HCT116 (cell line): Measurements from ENCODE around the gene ZNF516. TPM values are rescaled to one million over a fixed set of nuclear protein-coding genes. Genes with fewer than 3 reads are reported as not detected.

Experiments used
- ATAC-seq: fragments of 200-7000 bp; cut with Tn5 transposase; 2 replicates; pipeline ENCODE4 v1.9.1; 2020; ENCODE audit warnings: mild to moderate bottlenecking, moderate library complexity
- BruUV-seq: library from RNA; stranded (reverse); fragments of 400-500 nt; replicated peaks from 2 replicates; lab custom pipeline; 2021; lab: Mats Ljungman, UMichigan
- CTCF ChIA-PET: fragments of 300-600 bp; sonication (Branson Sonifier 250); formaldehyde crosslinking; loops from one replicate; lab custom pipeline; 2021; ENCODE audit warnings: antibody characterized with exemption; lab: Charles Lee
- POLR2A ChIA-PET: fragments of 300-600, 350-600 bp; sonication (Branson Sonifier 250); formaldehyde crosslinking; loops from one replicate; lab custom pipeline; 2021; ENCODE audit warnings: antibody characterized with exemption; lab: Charles Lee
- RAD21 ChIA-PET, 2 experiments: fragments of 300-600 bp; sonication (Branson Sonifier 250); formaldehyde crosslinking; loops; one replicate each; lab custom pipeline; 2023; ENCODE audit warnings: low total read pairs in 2 of 2; ENCODE audit not compliant: uncharacterized antibody in 2 of 2, unreplicated experiment in 2 of 2, low non-redundant PET in 1 of 2; lab: Charles Lee
- DNase-seq: peaks from one replicate; pipeline ENCODE4 v3.0.0-alpha.2; 2010; ENCODE audit warnings: low read depth, low spot score
- H2AFZ ChIP-seq: fragments of 200-600 bp; shearing (Covaris generic), sonication (generic); 2 replicates; pipeline ENCODE4 v1.6.1; 2017; ENCODE audit warnings: low read depth, mixed run types, mixed read lengths, antibody characterized with exemption, low read length; ENCODE audit not compliant: poor library complexity, severe bottlenecking
- H3K27ac ChIP-seq: 2 replicates; pipeline ENCODE4 v1.5.1; 2012; ENCODE audit warnings: low read depth, low read length
- H3K27me3 ChIP-seq: fragments of 200-600 bp; sonication (generic); 2 replicates; pipeline ENCODE4 v1.6.1; 2016; ENCODE audit warnings: mixed run types, low read length, mixed read lengths; ENCODE audit not compliant: insufficient read depth
- H3K36me3 ChIP-seq, 2 experiments: fragments of 200-500 bp in 1 of 2; fragments of 200-600 bp in 1 of 2; sonication (Bioruptor generic) in 1 of 2; sonication (generic) in 1 of 2; 2 replicates each; pipeline versions ENCODE4 v1.5.1 to v1.6.1; 2014 to 2016; ENCODE audit warnings: low read length in 2 of 2, inconsistent platforms in 1 of 2, mixed read lengths in 1 of 2, mixed run types in 1 of 2; ENCODE audit not compliant: insufficient read depth in 2 of 2, control insufficient read depth in 1 of 2
- H3K4me1 ChIP-seq, 2 experiments: fragments of 200-600 bp in 1 of 2; sonication (generic) in 1 of 2; 2 replicates each; pipeline versions ENCODE4 v1.5.1 to v1.6.1; 2012 to 2017; ENCODE audit warnings: low read length in 2 of 2, inconsistent platforms in 1 of 2, mild to moderate bottlenecking in 1 of 2, mixed read lengths in 1 of 2, mixed run types in 1 of 2, moderate library complexity in 1 of 2; ENCODE audit not compliant: insufficient read depth in 2 of 2, control insufficient read depth in 1 of 2
- H3K4me2 ChIP-seq: fragments of 200-600 bp; sonication (generic); 2 replicates; pipeline ENCODE4 v1.6.1; 2017; ENCODE audit warnings: mixed run types, low read length, mixed read lengths
- H3K4me3 ChIP-seq, 2 experiments: fragments of 200-600 bp in 1 of 2; sonication (generic) in 1 of 2; replicated peaks in 1 of 2; 2 replicates each; pipeline ENCODE4 v1.5.1; 2011 to 2016; ENCODE audit warnings: low read length in 2 of 2, control low read depth in 1 of 2, low read depth in 1 of 2, mild to moderate bottlenecking in 1 of 2, mixed read lengths in 1 of 2, mixed run types in 1 of 2
- H3K79me2 ChIP-seq: fragments of 200-600 bp; sonication (generic); 2 replicates; pipeline ENCODE4 v1.6.1; 2017; ENCODE audit warnings: mild to moderate bottlenecking, mixed run types, low read length, moderate library complexity, mixed read lengths; ENCODE audit not compliant: insufficient read depth
- H3K9ac ChIP-seq: fragments of 200-600 bp; sonication (generic); 2 replicates; pipeline ENCODE4 v1.6.1; 2016; ENCODE audit warnings: low read length, mixed read lengths
- H3K9me2 ChIP-seq: fragments of 200-600 bp; sonication (generic), shearing (Covaris generic); 2 replicates; pipeline ENCODE4 v1.6.1; 2017; ENCODE audit warnings: mixed run types, mild to moderate bottlenecking, moderate library complexity; ENCODE audit not compliant: insufficient read depth
- H3K9me3 ChIP-seq, 2 experiments: fragments of 200-500 bp in 1 of 2; fragments of 200-600 bp in 1 of 2; sonication (Bioruptor generic) in 1 of 2; sonication (generic) in 1 of 2; 2 replicates each; pipeline ENCODE4 v1.6.1; 2014 to 2017; ENCODE audit warnings: low read length in 2 of 2, mixed read lengths in 2 of 2, inconsistent platforms in 1 of 2, low read depth in 1 of 2, mild to moderate bottlenecking in 1 of 2, mixed run types in 1 of 2, moderate library complexity in 1 of 2; ENCODE audit not compliant: control insufficient read depth in 1 of 2, insufficient read depth in 1 of 2
- H4K20me1 ChIP-seq: fragments of 200-600 bp; sonication (generic), shearing (Covaris generic); 2 replicates; pipeline ENCODE4 v1.6.1; 2017; ENCODE audit warnings: mixed run types, mild to moderate bottlenecking, moderate library complexity; ENCODE audit not compliant: insufficient read depth
- CBX3 ChIP-seq: IDR thresholded peaks from 2 replicates; pipeline ENCODE4 v1.6.1; 2012; ENCODE audit warnings: low read depth
- CEBPB ChIP-seq: IDR thresholded peaks from 2 replicates; pipeline ENCODE4 v1.6.1; 2012; ENCODE audit warnings: low read depth
- CTCF ChIP-seq, 3 experiments: fragments of 200-600 bp in 1 of 3; sonication (generic) in 1 of 3; IDR thresholded peaks in 2 of 3; conservative IDR thresholded peaks in 1 of 3; 2 replicates each; pipeline ENCODE4 v1.5.1; 2012 to 2017; ENCODE audit warnings: low read depth in 2 of 3, low read length in 2 of 3, antibody characterized with exemption in 1 of 3, borderline replicate concordance in 1 of 3, control low read depth in 1 of 3, mild to moderate bottlenecking in 1 of 3, mixed read lengths in 1 of 3, mixed run types in 1 of 3, moderate library complexity in 1 of 3; ENCODE audit not compliant: insufficient read depth in 1 of 3
- EGR1 ChIP-seq: IDR thresholded peaks from 2 replicates; pipeline ENCODE4 v1.6.1; 2012; ENCODE audit warnings: low read depth
- ELF1 ChIP-seq: IDR thresholded peaks from 2 replicates; pipeline ENCODE4 v1.6.1; 2012; ENCODE audit warnings: low read depth, borderline replicate concordance
- EZH2 ChIP-seq: fragments of 200-600 bp; sonication (generic); IDR thresholded peaks from 2 replicates; pipeline ENCODE4 v1.6.1; 2017; ENCODE audit warnings: antibody characterized with exemption, mixed run types
- EZH2phosphoT487 ChIP-seq: fragments of 200-600 bp; IDR thresholded peaks from 2 replicates; pipeline ENCODE4 v1.6.1; 2018; ENCODE audit warnings: antibody characterized with exemption, borderline replicate concordance
- FOSL1 ChIP-seq: IDR thresholded peaks from 2 replicates; pipeline ENCODE4 v1.6.1; 2012; ENCODE audit warnings: low read depth
- JUND ChIP-seq: IDR thresholded peaks from 2 replicates; pipeline ENCODE4 v1.6.1; 2012
- MAX ChIP-seq: IDR thresholded peaks from 2 replicates; pipeline ENCODE4 v1.6.1; 2012
- RAD21 ChIP-seq: IDR thresholded peaks from 2 replicates; pipeline ENCODE4 v1.6.1; 2012; ENCODE audit warnings: low read depth, mild to moderate bottlenecking
- REST ChIP-seq: IDR thresholded peaks from 2 replicates; pipeline ENCODE4 v1.6.1; 2012; ENCODE audit warnings: low read depth
- SIN3A ChIP-seq: IDR thresholded peaks from 2 replicates; pipeline ENCODE4 v1.6.1; 2012; ENCODE audit warnings: low read depth
- SRF ChIP-seq: IDR thresholded peaks from 2 replicates; pipeline ENCODE4 v1.6.1; 2012; ENCODE audit warnings: low read depth
- YY1 ChIP-seq: IDR thresholded peaks from 2 replicates; pipeline ENCODE4 v1.6.1; 2011; ENCODE audit warnings: low read length, low read depth, moderate library complexity, mild to moderate bottlenecking; ENCODE audit not compliant: insufficient replicate concordance; ENCODE audit errors: extremely low read depth
- ZFX ChIP-seq: fragments of 450-650 bp; IDR thresholded peaks from 2 replicates; pipeline ENCODE4 v1.6.1; 2017
- ZNF274 ChIP-seq: fragments of 200-500 bp; sonication (Bioruptor generic); IDR thresholded peaks from 2 replicates; pipeline ENCODE4 v1.6.1; 2014; ENCODE audit warnings: mild to moderate bottlenecking, low read depth, low read length, inconsistent platforms
- intact Hi-C: fragments of 100-400 bp; cut with micrococcal nuclease; formaldehyde crosslinking; loops from 2 replicates; pipeline ENCODE4 v1.10.0; 2022
- total RNA-seq: library from RNA; stranded (reverse); gene quantifications from one replicate; pipeline ENCODE4 v1.2.1, GENCODE V29; 2021; ENCODE audit not compliant: unreplicated experiment

The ZNF516 gene
- total RNA-seq, 1 experiment from 2014 or later, result 32.0 TPM

- DNase-seq (no peak), ATAC-seq (no peak)
- Histone ChIP-seq H2AFZ (no peak overlapping the region), H3K9me3 (no peaks in the 10 kb centered on the region), H3K27ac (no peak overlapping the region), H3K4me3 (no peak overlapping the region), H3K79me2 (no peaks in the 10 kb centered on the region), H3K9me2 (no peaks in the 10 kb centered on the region), H3K36me3 (no peaks in the 10 kb centered on the region), H3K9ac (no peak overlapping the region), H3K4me2 (no peak overlapping the region), H3K4me1 (no peaks in the 10 kb centered on the region), H4K20me1 (no peaks in the 10 kb centered on the region), H3K27me3 (peaks cover 40% of the 10 kb centered on the region)
- BruUV-seq, result no TSS peak
- ChIA-PET CTCF (interaction anchor here (1.4 kb wide), 1 partner anchor 9 kb away, joined by 6 read pairs; no protein-coding TSS in a partner anchor), POLR2A (no interaction called here), RAD21 (no interaction called here)
- intact Hi-C loops, result no loop called here
- no peak for TF ChIP-seq SRF
- TF ChIP-seq ZFX, result no peak
- TF ChIP-seq MAX, result no peak
- no peak for TF ChIP-seq YY1
- no peak for TF ChIP-seq CBX3
- TF ChIP-seq FOSL1, result no peak
- TF ChIP-seq CEBPB, result no peak
- no peak for TF ChIP-seq RAD21
- no peak for TF ChIP-seq JUND
- no peak for TF ChIP-seq EZH2phosphoT487
- no peak for TF ChIP-seq EGR1
- no peak for TF ChIP-seq ELF1
- no peak for TF ChIP-seq EZH2
- no peak for TF ChIP-seq ZNF274
Measured at GRCh38 chr18:76315722-76316230, 179.3 kb downstream of the ZNF516 start.

GRCh38 chr18:76314496-76314895 lies 180.5 kb downstream of the ZNF516 start:
- DNase-seq, result no peak
- CTCF ChIA-PET, result no interaction called here
- no peaks in the 10 kb centered on the region for H3K9me3 ChIP-seq
- BruUV-seq, result no TSS peak
- no peaks in the 10 kb centered on the region for H3K36me3 ChIP-seq
- H3K27me3 ChIP-seq, result peaks cover 44% of the 10 kb centered on the region
- TF ChIP-seq REST (no peak), SIN3A (no peak), YY1 (no peak), CBX3 (no peak), ELF1 (no peak), RAD21 (no peak), CTCF (IDR thresholded peaks at IDR 0.05 in 2 of 3, conservative IDR thresholded peaks at IDR 0.05 in 1 of 3; ENCODE audit: borderline replicate concordance in 1 of 3, insufficient read depth in 1 of 3, low read depth in 2 of 3, low read length in 2 of 3) (no peak), EZH2 (no peak), EGR1 (no peak)
- TF ChIP-seq, all 23 proteins: peak for 0
- H3K27ac ChIP-seq, result no peak overlapping the region
- H3K79me2 ChIP-seq, result no peaks in the 10 kb centered on the region
- H4K20me1 ChIP-seq, result no peaks in the 10 kb centered on the region
- no peaks in the 10 kb centered on the region for H3K9me2 ChIP-seq
- RAD21 ChIA-PET, result no interaction called here
- intact Hi-C loops, result no loop called here
- POLR2A ChIA-PET, result no interaction called here
- no peak overlapping the region for H3K4me3 ChIP-seq
- no peaks in the 10 kb centered on the region for H3K4me1 ChIP-seq
- no peak for ATAC-seq
- no peak overlapping the region for H3K9ac ChIP-seq
- H3K4me2 ChIP-seq, result no peak overlapping the region
- H2AFZ ChIP-seq, result no peak overlapping the region
